ENCODE measurements around the gene EIF2AK3. TPM values are rescaled to one million over a fixed set of nuclear protein-coding genes. Genes with fewer than 3 reads are reported as not detected.

Gene EIF2AK3
- total and polyA plus RNA-seq, 2 of the 8 experiments (the other 6 are each of a cell fraction or from before 2014, with no cell fraction given), result 5.8 to 22.8 TPM

DNA sequence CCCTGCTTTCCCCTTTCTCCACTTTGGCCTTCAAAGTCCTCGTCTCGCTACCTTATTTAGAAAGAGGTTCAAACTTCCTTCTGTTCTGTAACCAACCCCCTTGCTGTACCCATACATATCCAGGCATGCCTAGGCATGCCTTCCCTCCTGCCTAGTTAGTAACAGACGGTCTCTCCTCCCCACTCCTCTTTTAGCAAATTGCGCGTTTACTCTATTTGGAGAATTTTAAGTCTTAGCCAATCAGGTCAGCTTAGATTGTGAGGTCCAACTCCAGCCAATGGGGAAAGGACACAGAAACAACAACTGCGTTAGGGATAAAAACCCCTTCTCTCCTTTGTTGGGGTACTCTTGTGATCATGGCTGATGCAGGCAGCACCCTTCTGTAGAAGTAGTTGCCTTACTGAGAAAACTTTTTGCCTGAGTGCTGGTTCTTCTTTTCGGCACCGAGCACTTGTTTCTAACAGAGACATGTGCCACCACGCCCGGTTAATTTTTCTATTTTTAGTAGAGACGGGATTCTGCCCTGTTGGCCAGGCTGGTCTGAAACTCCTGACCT lies 88.8 kb downstream of the EIF2AK3 start:
- no peak for DNase-seq (ENCODE audit: low read depth in 1 of 2, low spot score in 2 of 2)
- Histone ChIP-seq H2AFZ (ENCODE audit: low read length) (no peak overlapping the region), H2BK120ac (replicated peaks; ENCODE audit: low read depth, low read length) (peak overlapping the region; percentile 83), H3K4ac (replicated peaks; ENCODE audit: insufficient read length, low read depth, low read length) (peak overlapping the region; percentile 47), H3K9ac (replicated peaks in 1 of 4; ENCODE audit: extremely low read depth in 1 of 4, low read depth in 3 of 4, low read length in 3 of 4) (peak overlapping the region in 2 of 4 experiments; percentile 27 to 33; a peak in 3 of 7 replicates), H4K20me1 (replicated peaks in 1 of 2; ENCODE audit: control insufficient read depth in 1 of 2, insufficient read depth in 2 of 2, low read length in 2 of 2) (no peaks in the 10 kb centered on the region), H3K79me1 (ENCODE audit: low read depth, low read length) (no peaks in the 10 kb centered on the region), H3K4me2 (ENCODE audit: insufficient read depth in 1 of 2, low read depth in 2 of 2, low read length in 2 of 2) (0 out of 4 replicates have a peak overlapping the region, but pooled peaks of 1 of the 2 experiments have one; percentile 20), H3K18ac (ENCODE audit: extremely low read depth, low read length) (peak overlapping the region; percentile 42; the same call in 1 of the 2 replicates), H3K27ac (ENCODE audit: low read depth, low read length) (peak overlapping the region; percentile 68; the same call in 1 of the 2 replicates), H3K23me2 (ENCODE audit: low read depth, low read length) (no peaks in the 10 kb centered on the region), H3K79me2 (ENCODE audit: control insufficient read depth in 1 of 2, insufficient read depth in 2 of 2, low read length in 2 of 2) (no peaks in the 10 kb centered on the region), H4K5ac (ENCODE audit: insufficient read length, low read depth, low read length) (no peak overlapping the region), H4K91ac (replicated peaks; ENCODE audit: insufficient read length, low read length) (peak overlapping the region; percentile 79), H3K4me3 (ENCODE audit: extremely low read depth in 1 of 4, insufficient read depth in 2 of 4, low read depth in 3 of 4, low read length in 4 of 4) (no peak overlapping the region), H3K36me3 (ENCODE audit: control insufficient read depth in 2 of 4, insufficient read depth in 4 of 4, low read length in 3 of 4) (no peaks in the 10 kb centered on the region), H2BK15ac (ENCODE audit: low read length) (no peak overlapping the region), H3K9me3 (ENCODE audit: insufficient read depth in 2 of 2, low read depth in 1 of 2, low read length in 1 of 2) (no peaks in the 10 kb centered on the region), H2BK5ac (ENCODE audit: low read depth, low read length) (peak overlapping the region; percentile 97; the same call in 1 of the 2 replicates), H2BK20ac (ENCODE audit: low read length) (no peak overlapping the region), H3K4me1 (replicated peaks in 1 of 4; ENCODE audit: control insufficient read depth in 3 of 4, insufficient read depth in 4 of 4, low read length in 3 of 4) (peaks cover 3 to 15% (median 9%) of the 10 kb centered on the region in 4 experiments; a peak in 6 of 7 replicates), H2AK5ac (ENCODE audit: low read depth, low read length) (no peak overlapping the region), H3K56ac (replicated peaks; ENCODE audit: insufficient read length, low read depth, low read length) (peak overlapping the region; percentile 9), H3K27me3 (replicated peaks in 1 of 4; ENCODE audit: control insufficient read depth in 3 of 4, extremely low read depth in 1 of 4, insufficient read depth in 3 of 4, low read length in 3 of 4) (no peaks in the 10 kb centered on the region), H4K8ac (ENCODE audit: extremely low read depth, insufficient read depth, low read length) (no peak overlapping the region), H3K23ac (ENCODE audit: insufficient read length) (no peak overlapping the region), H3K14ac (ENCODE audit: insufficient read length) (no peak overlapping the region), H2BK12ac (ENCODE audit: low read depth, low read length) (peak overlapping the region; percentile 80)
- CTCF ChIA-PET (ENCODE audit: partially characterized antibody), result interaction anchor here (0.6 to 2.0 kb wide), 5 partner anchors 14 to 188 kb away, joined by 3 to 6 read pairs (median 4); no protein-coding TSS in a partner anchor
- peak; percentile 90 for FAIRE-seq
- POLR2A ChIA-PET (ENCODE audit: partially characterized antibody), result interaction anchor here (0.5 to 1.1 kb wide), 4 partner anchors 17 to 328 kb away, joined by 3 read pairs; no protein-coding TSS in a partner anchor
- WGBS, 2 experiments (ENCODE audit: extremely low coverage in 1 of 2, insufficient coverage in 1 of 2, insufficient read length in 1 of 2, insufficient replicate concordance in 2 of 2, low coverage in 1 of 2, low lambda C conversion rate in 2 of 2, missing lambda C conversion rate in 1 of 2), result 78% methylated on average over 11 of the region's 11 CpGs; no CpG with 5 or more reads in 1 of the 2 experiments
- peak; percentile 80 for TF ChIP-seq TBP (IDR thresholded peaks at IDR 0.05; ENCODE audit: low read depth, low read length)
- no peak for TF ChIP-seq TCF12 (IDR thresholded peaks at IDR 0.05; ENCODE audit: low read depth, low read length)
- no peak for TF ChIP-seq EZH2 (IDR thresholded peaks at IDR 0.05; ENCODE audit: low read depth, low read length, severe bottlenecking)
- 0 out of 2 replicates have a peak, but pooled peaks have one; percentile 36 for TF ChIP-seq POLR2AphosphoS5 (IDR thresholded peaks at IDR 0.05; ENCODE audit: low read depth, low read length)
- TF ChIP-seq RNF2 (IDR thresholded peaks at IDR 0.05; ENCODE audit: borderline replicate concordance, low read depth, low read length, missing control alignments, poor library complexity, severe bottlenecking), result no peak
- TF ChIP-seq SP1 (IDR thresholded peaks at IDR 0.05; ENCODE audit: low read depth, low read length), result peak; percentile 67
- TF ChIP-seq RXRA (IDR thresholded peaks at IDR 0.05; ENCODE audit: insufficient read depth, low read depth, low read length), result no peak
- TF ChIP-seq, protein P1, sequence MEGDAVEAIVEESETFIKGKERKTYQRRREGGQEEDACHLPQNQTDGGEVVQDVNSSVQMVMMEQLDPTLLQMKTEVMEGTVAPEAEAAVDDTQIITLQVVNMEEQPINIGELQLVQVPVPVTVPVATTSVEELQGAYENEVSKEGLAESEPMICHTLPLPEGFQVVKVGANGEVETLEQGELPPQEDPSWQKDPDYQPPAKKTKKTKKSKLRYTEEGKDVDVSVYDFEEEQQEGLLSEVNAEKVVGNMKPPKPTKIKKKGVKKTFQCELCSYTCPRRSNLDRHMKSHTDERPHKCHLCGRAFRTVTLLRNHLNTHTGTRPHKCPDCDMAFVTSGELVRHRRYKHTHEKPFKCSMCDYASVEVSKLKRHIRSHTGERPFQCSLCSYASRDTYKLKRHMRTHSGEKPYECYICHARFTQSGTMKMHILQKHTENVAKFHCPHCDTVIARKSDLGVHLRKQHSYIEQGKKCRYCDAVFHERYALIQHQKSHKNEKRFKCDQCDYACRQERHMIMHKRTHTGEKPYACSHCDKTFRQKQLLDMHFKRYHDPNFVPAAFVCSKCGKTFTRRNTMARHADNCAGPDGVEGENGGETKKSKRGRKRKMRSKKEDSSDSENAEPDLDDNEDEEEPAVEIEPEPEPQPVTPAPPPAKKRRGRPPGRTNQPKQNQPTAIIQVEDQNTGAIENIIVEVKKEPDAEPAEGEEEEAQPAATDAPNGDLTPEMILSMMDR (IDR thresholded peaks at IDR 0.05; ENCODE audit: control extremely low read depth in 1 of 3, insufficient read depth in 1 of 3, low read depth in 1 of 3, low read length in 3 of 3), result no peak
- TF ChIP-seq SIN3A (conservative IDR thresholded peaks at IDR 0.05 in 1 of 2, IDR thresholded peaks at IDR 0.05 in 1 of 2; ENCODE audit: low read depth in 1 of 2, low read length in 2 of 2), result no peak

Measured in H1 (cell line).